ENCODE measurements around the gene SLC9A9. TPM values are rescaled to one million over a fixed set of nuclear protein-coding genes. Genes with fewer than 3 reads are reported as not detected.

Gene SLC9A9
- total RNA-seq, 4 donors from 2014 or later, result 12.8 to 63.8 (median 33.3) TPM

DNA sequence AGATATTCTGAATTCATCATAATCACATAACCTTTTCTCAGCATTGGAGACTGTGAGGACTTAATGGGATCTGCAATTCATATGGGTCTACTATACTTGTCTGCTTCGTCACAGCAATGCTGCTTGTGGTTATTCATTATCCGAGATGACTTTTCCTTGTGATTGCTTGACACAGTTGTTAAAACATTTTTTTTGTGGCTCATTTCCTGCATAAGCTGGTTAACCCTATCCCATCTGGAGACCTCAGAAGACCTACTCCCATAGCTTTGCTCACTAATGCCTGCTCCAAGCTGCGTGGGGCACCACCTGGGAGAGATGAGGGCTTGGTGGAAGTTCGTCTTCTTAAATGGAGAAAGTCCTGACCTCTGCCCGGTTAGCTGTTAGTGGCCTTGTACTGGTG, 367.9 kb downstream of the SLC9A9 start:
- TF ChIP-seq POLR2A (IDR thresholded peaks at IDR 0.05), result no peak
- TF ChIP-seq, protein P1, sequence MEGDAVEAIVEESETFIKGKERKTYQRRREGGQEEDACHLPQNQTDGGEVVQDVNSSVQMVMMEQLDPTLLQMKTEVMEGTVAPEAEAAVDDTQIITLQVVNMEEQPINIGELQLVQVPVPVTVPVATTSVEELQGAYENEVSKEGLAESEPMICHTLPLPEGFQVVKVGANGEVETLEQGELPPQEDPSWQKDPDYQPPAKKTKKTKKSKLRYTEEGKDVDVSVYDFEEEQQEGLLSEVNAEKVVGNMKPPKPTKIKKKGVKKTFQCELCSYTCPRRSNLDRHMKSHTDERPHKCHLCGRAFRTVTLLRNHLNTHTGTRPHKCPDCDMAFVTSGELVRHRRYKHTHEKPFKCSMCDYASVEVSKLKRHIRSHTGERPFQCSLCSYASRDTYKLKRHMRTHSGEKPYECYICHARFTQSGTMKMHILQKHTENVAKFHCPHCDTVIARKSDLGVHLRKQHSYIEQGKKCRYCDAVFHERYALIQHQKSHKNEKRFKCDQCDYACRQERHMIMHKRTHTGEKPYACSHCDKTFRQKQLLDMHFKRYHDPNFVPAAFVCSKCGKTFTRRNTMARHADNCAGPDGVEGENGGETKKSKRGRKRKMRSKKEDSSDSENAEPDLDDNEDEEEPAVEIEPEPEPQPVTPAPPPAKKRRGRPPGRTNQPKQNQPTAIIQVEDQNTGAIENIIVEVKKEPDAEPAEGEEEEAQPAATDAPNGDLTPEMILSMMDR (IDR thresholded peaks at IDR 0.05), result no peak
- H3K27me3 ChIP-seq, result no peaks in the 10 kb centered on the region
- no peak for DNase-seq
- H3K36me3 ChIP-seq, result no peaks in the 10 kb centered on the region
- H3K27ac ChIP-seq, result no peak overlapping the region
- H3K9me3 ChIP-seq, result no peaks in the 10 kb centered on the region
- intact Hi-C loops (cut with DNase I; ENCODE audit: low total_unique reads), result no loop called here
- H3K4me3 ChIP-seq, result no peak overlapping the region
- no peaks in the 10 kb centered on the region for H3K4me1 ChIP-seq

GRCh38 chr3:143479727-143480126, 368.5 kb downstream of the SLC9A9 start:
- Histone ChIP-seq H3K36me3 (no peaks in the 10 kb centered on the region), H3K9me3 (no peaks in the 10 kb centered on the region), H3K27me3 (no peaks in the 10 kb centered on the region), H3K4me1 (no peaks in the 10 kb centered on the region), H3K27ac (no peak overlapping the region), H3K4me3 (no peak overlapping the region)
- TF ChIP-seq, protein P1 (IDR thresholded peaks at IDR 0.05), result no peak
- intact Hi-C loops (cut with DNase I; ENCODE audit: low total_unique reads), result no loop called here
- DNase-seq, result no peak

DNA sequence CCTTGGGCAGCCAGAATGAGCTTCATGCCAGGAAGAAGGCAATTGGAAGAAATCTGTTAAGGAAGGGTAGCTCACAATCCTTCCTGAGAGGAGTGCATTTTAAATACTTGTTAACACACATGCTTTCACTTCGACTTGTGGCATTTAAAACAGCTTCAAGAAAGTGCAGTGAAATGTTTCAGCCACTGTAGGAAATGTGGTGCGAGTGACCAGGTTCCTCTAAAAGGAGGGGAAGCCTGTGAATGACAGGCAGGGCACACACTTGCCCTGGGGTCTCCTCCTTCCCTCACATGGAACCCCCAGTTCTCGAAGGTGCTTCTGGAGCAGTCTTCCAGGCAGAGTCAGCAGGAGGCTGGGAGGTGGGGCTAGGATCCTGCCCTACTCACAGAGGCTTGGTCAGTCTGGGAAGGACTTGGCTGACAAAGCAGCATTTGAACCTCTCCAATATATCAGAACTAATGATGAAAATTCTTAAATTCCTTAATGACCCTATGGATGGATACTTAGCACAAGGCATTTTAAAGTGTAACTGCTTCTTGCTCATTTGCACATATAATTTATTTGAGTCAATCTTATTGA, 370.1 kb downstream of the SLC9A9 start:
- no peak for DNase-seq
- H3K27me3 ChIP-seq, result no peaks in the 10 kb centered on the region
- no peaks in the 10 kb centered on the region for H3K36me3 ChIP-seq
- no peak overlapping the region for H3K4me3 ChIP-seq
- TF ChIP-seq POLR2A (IDR thresholded peaks at IDR 0.05), result no peak
- TF ChIP-seq, protein P1 (IDR thresholded peaks at IDR 0.05), result no peak
- H3K9me3 ChIP-seq, result no peaks in the 10 kb centered on the region
- intact Hi-C loops (cut with DNase I; ENCODE audit: low total_unique reads), result no loop called here
- H3K27ac ChIP-seq, result no peak overlapping the region
- H3K4me1 ChIP-seq, result no peaks in the 10 kb centered on the region

- no peaks in the 10 kb centered on the region for H3K36me3 ChIP-seq
- no peak overlapping the region for H3K4me3 ChIP-seq
- H3K4me1 ChIP-seq, result no peaks in the 10 kb centered on the region
- TF ChIP-seq POLR2A (IDR thresholded peaks at IDR 0.05), result no peak
- TF ChIP-seq, protein P1 (IDR thresholded peaks at IDR 0.05), result no peak
- intact Hi-C loops (cut with DNase I; ENCODE audit: low total_unique reads), result no loop called here
- H3K9me3 ChIP-seq, result no peaks in the 10 kb centered on the region
- H3K27ac ChIP-seq, result no peak overlapping the region
- no peak for DNase-seq
- H3K27me3 ChIP-seq, result no peaks in the 10 kb centered on the region
These were observed 371.2 kb downstream of the SLC9A9 start for GRCh38 chr3:143476965-143477640.

DNA sequence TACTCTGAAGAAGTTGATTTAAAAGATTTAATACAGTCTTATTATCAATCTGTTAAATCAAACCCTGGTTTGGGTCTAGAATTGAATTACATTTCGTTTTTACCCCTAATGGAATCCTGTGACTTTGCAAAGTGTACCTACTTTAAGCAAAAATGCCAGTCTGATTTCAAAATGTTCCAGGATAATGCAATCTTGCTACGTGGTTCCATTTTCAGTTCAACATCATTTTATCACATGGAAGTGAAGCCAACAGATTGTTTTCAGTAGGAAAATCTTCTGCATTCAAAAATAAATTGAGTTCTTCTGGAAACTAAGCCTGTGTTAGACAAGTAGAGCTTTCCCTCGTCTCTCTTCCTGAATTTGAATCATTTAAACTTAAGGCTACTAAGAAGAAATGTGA, 372.3 kb downstream of the SLC9A9 start:
- no peaks in the 10 kb centered on the region for H3K4me1 ChIP-seq
- intact Hi-C loops (cut with DNase I; ENCODE audit: low total_unique reads), result no loop called here

More for the DNA sequence above, 372.3 kb downstream of the SLC9A9 start:
- H3K4me3 ChIP-seq, result no peak overlapping the region
- TF ChIP-seq, protein P1 (IDR thresholded peaks at IDR 0.05), result no peak
- no peak for TF ChIP-seq POLR2A (IDR thresholded peaks at IDR 0.05)
- no peak for DNase-seq
- no peaks in the 10 kb centered on the region for H3K27me3 ChIP-seq
- H3K9me3 ChIP-seq, result no peaks in the 10 kb centered on the region
- no peaks in the 10 kb centered on the region for H3K36me3 ChIP-seq
- no peak overlapping the region for H3K27ac ChIP-seq

Measured in uterus (tissue), 4 donors.